ENCODE data around the gene DLG2.

Gene DLG2

GRCh38 chr11:85643191-85643614 lies 16.1 kb upstream of the DLG2 start:
- TF ChIP-seq FOXM1 (IDR thresholded peaks at IDR 0.05; ENCODE audit: borderline replicate concordance, low read depth) = no peak

GRCh38 chr11:85634747-85635146 lies 7.6 kb upstream of the DLG2 start:
- no peak for TF ChIP-seq EGR1 (IDR thresholded peaks at IDR 0.05)
- TF ChIP-seq REST (IDR thresholded peaks at IDR 0.05; ENCODE audit: low read depth) = no peak
- no peak for TF ChIP-seq YY1 (IDR thresholded peaks at IDR 0.05; ENCODE audit: low read depth)
- no peak for TF ChIP-seq EP300 (IDR thresholded peaks at IDR 0.05; ENCODE audit: borderline replicate concordance)
- TF ChIP-seq CREB1 (IDR thresholded peaks at IDR 0.05; ENCODE audit: low read depth) = no peak
- no peak for TF ChIP-seq CEBPB (IDR thresholded peaks at IDR 0.05)
- no peak for TF ChIP-seq FOXM1 (IDR thresholded peaks at IDR 0.05; ENCODE audit: borderline replicate concordance, low read depth)
- no peak for TF ChIP-seq NFIC (IDR thresholded peaks at IDR 0.05)
- TF ChIP-seq TAF1 (IDR thresholded peaks at IDR 0.05; ENCODE audit: low read depth) = no peak
- no peak for TF ChIP-seq RAD21 (IDR thresholded peaks at IDR 0.05; ENCODE audit: low read depth)
- TF ChIP-seq TEAD4 (IDR thresholded peaks at IDR 0.05) = no peak
- TF ChIP-seq ZBTB7A (IDR thresholded peaks at IDR 0.05; ENCODE audit: low read depth) = no peak
- no peak for TF ChIP-seq MAX (IDR thresholded peaks at IDR 0.05)

- TF ChIP-seq TEAD4 (IDR thresholded peaks at IDR 0.05) (no peak), USF1 (IDR thresholded peaks at IDR 0.05) (0 out of 2 replicates have a peak, but pooled peaks have one; percentile 4)
These were observed 1.7 kb upstream of the DLG2 start for GRCh38 chr11:85628771-85629341.

GRCh38 chr11:85627998-85628770 lies 1.0 kb upstream of the DLG2 start, which contains the start of gene TMEM126B:
TMEM126B (plus strand) TSS chr11:85628593; CDS start chr11:85628608, 15 bp downstream.
- TF ChIP-seq TAF1 (IDR thresholded peaks at IDR 0.05; ENCODE audit: low read depth) (peak; percentile 71; the same call in 1 of the 2 replicates), REST (IDR thresholded peaks at IDR 0.05; ENCODE audit: low read depth) (no peak), YY1 (IDR thresholded peaks at IDR 0.05; ENCODE audit: low read depth) (peak; percentile 93), MAX (IDR thresholded peaks at IDR 0.05) (peak; percentile 35), FOXM1 (IDR thresholded peaks at IDR 0.05; ENCODE audit: borderline replicate concordance, low read depth) (peak; percentile 43; the same call in 1 of the 2 replicates), RAD21 (IDR thresholded peaks at IDR 0.05; ENCODE audit: low read depth) (no peak), CREB1 (IDR thresholded peaks at IDR 0.05; ENCODE audit: low read depth) (peak; percentile 22; the same call in 1 of the 2 replicates), ZBTB7A (IDR thresholded peaks at IDR 0.05; ENCODE audit: low read depth) (no peak), CEBPB (IDR thresholded peaks at IDR 0.05) (no peak), EP300 (IDR thresholded peaks at IDR 0.05; ENCODE audit: borderline replicate concordance) (no peak), TCF12 (IDR thresholded peaks at IDR 0.05; ENCODE audit: low read depth) (peak; percentile 36), EGR1 (IDR thresholded peaks at IDR 0.05) (peak; percentile 37; the same call in 1 of the 2 replicates), NFIC (IDR thresholded peaks at IDR 0.05) (peak; percentile 57), USF1 (IDR thresholded peaks at IDR 0.05) (peak; percentile 97), TEAD4 (IDR thresholded peaks at IDR 0.05) (no peak; the same call in 1 of the 2 replicates)

- no peak for TF ChIP-seq CREB1 (IDR thresholded peaks at IDR 0.05; ENCODE audit: low read depth)
- no peak for TF ChIP-seq EP300 (IDR thresholded peaks at IDR 0.05; ENCODE audit: borderline replicate concordance)
- no peak for TF ChIP-seq CEBPB (IDR thresholded peaks at IDR 0.05)
- no peak for TF ChIP-seq EGR1 (IDR thresholded peaks at IDR 0.05)
- no peak for TF ChIP-seq FOXM1 (IDR thresholded peaks at IDR 0.05; ENCODE audit: borderline replicate concordance, low read depth)
- no peak for TF ChIP-seq REST (IDR thresholded peaks at IDR 0.05; ENCODE audit: low read depth)
- TF ChIP-seq NFIC (IDR thresholded peaks at IDR 0.05) = no peak
- TF ChIP-seq TEAD4 (IDR thresholded peaks at IDR 0.05) = no peak
- TF ChIP-seq USF1 (IDR thresholded peaks at IDR 0.05) = no peak
- TF ChIP-seq ZBTB7A (IDR thresholded peaks at IDR 0.05; ENCODE audit: low read depth) = no peak
- TF ChIP-seq TCF12 (IDR thresholded peaks at IDR 0.05; ENCODE audit: low read depth) = no peak
- no peak for TF ChIP-seq TAF1 (IDR thresholded peaks at IDR 0.05; ENCODE audit: low read depth)
- TF ChIP-seq MAX (IDR thresholded peaks at IDR 0.05) = no peak
- no peak for TF ChIP-seq YY1 (IDR thresholded peaks at IDR 0.05; ENCODE audit: low read depth)
- no peak for TF ChIP-seq RAD21 (IDR thresholded peaks at IDR 0.05; ENCODE audit: low read depth)
These were observed 648 bp downstream of the DLG2 start for GRCh38 chr11:85626496-85626895.
